CD4-positive, alpha-beta T cell treated with Interferon alpha-2 for 1 hour (primary cell): ENCODE data around the gene B9D2.
"Not testable (repeated sequence)": the region's sequence is repeated elsewhere in the genome, so short reads cannot be mapped to it uniquely, and the experiment has no call there.

Experiments used
- DNase-seq, 2 donors: peaks; one replicate each; pipeline ENCODE4 v3.0.0-alpha.2; 2020 to 2022

B9D2 gene

DNA sequence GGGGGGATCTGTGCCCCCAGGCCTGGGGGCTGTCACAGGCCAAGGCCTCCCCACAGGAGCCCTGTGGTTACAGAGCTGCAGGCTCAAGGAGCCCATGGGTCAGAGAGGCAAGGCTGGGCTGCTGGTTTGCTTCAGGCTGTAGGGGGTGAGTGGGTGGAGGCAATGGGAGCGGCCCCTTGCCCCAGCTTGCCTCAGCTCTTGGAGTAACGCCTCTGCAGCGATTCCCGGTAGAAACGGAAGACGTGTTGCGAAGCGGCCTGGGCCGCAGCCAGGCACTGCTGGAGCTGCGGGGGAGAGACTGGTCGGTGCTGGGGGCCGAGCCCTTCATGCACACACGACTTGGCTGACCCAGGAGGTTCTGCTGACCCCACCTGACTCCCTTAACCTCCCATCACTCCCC, 22.5 kb upstream of the B9D2 start:
- no peak for DNase-seq

GRCh38 chr19:41384351-41384750, 20.4 kb upstream of the B9D2 start:
- no peak for DNase-seq

- DNase-seq: not testable (repeated sequence)
Measured at GRCh38 chr19:41381536-41381935, 17.6 kb upstream of the B9D2 start.

GRCh38 chr19:41377977-41378709, 14.2 kb upstream of the B9D2 start:
- no peak for DNase-seq

GRCh38 chr19:41376998-41377365, 13.0 kb upstream of the B9D2 start:
- DNase-seq: no peak

- DNase-seq: no peak
Measured at GRCh38 chr19:41376241-41376997, 12.5 kb upstream of the B9D2 start, which contains the start of gene TMEM91. TMEM91 (plus strand) TSS chr19:41376533; CDS start chr19:41378310, 1,777 bp downstream.

DNA sequence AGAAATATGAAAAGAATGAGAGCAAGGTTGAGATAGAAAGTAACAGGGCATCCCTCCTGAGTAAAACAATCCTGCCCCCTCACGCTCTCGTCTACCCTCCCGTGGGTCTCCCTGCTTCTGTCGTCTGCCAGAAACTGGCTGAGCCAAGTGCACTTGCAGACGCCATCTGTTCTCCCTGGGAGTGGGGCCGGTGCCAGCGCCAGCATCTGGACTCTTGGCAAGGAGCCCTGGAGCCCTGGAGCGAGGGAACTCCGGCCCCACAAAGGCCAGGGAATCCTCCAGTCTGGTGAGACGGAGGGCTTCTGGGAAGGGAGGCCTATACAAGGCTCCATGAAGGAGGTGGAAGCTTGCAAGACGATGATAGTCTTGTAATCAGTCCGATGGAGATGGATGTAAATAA, 10.0 kb upstream of the B9D2 start:
- DNase-seq: no peak

DNA sequence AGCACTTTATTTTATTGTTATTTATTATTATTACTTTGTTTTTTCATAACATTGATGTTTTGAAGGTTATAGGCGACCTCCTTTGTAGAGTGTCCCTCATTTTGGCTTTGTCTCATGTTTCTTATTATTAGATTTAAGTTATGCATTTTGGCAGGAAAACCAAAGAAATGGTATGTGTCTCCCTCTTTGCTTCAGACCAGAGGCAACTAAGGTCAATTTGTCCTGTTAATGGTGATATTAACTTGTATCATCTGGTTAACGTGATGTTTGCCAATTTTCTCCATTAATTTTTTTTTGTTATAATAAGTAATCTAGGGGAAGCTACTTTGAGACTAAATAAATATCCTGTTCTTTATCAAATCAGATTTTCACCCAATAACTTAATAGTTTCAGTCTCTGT, 8.6 kb upstream of the B9D2 start:
- DNase-seq: no peak

DNA sequence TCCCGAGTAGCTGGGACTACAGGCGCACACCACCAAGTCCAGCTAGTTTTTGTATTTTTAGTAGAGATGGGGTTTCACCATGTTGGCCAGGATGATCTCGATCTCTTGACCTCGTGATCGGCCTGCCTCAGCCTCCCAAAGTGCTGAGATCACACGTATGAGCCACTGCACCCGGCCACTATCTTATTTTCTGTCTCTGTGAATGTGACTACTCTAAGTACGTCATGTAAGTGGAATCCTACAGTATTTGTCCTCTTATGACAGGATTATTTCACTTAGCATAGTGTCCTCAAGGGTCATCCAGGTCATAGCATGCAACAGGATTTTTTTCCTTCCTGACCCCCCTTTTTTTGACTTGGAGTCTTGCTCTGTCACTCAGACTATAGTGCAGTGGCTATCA, 7.6 kb upstream of the B9D2 start:
- no peak for DNase-seq

- not testable (repeated sequence) for DNase-seq
Measured at GRCh38 chr19:41371119-41371518, 7.2 kb upstream of the B9D2 start.

DNA sequence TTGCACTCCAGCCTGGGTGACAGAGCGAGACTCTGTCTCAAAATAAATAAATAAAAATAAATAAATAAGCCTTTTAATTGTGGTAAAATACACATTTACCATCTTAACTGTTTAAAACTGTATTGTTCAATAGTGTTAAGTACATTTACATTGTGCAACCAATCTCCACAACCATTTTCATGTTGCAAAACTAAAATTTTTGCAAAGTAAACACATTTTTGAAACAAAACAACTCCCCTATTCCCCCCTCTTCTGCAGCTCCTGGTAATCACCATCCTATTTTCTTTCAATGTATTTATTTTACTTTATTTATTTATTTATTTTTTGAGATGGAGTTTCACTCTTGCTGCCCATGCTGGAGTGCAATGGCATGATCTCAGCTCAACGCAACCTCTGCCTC, 5.8 kb upstream of the B9D2 start:
- no peak for DNase-seq

- no peak for DNase-seq
Measured at GRCh38 chr19:41367848-41368301, 3.9 kb upstream of the B9D2 start.

GRCh38 chr19:41366089-41366488, 2.1 kb upstream of the B9D2 start:
- no peak for DNase-seq

DNA sequence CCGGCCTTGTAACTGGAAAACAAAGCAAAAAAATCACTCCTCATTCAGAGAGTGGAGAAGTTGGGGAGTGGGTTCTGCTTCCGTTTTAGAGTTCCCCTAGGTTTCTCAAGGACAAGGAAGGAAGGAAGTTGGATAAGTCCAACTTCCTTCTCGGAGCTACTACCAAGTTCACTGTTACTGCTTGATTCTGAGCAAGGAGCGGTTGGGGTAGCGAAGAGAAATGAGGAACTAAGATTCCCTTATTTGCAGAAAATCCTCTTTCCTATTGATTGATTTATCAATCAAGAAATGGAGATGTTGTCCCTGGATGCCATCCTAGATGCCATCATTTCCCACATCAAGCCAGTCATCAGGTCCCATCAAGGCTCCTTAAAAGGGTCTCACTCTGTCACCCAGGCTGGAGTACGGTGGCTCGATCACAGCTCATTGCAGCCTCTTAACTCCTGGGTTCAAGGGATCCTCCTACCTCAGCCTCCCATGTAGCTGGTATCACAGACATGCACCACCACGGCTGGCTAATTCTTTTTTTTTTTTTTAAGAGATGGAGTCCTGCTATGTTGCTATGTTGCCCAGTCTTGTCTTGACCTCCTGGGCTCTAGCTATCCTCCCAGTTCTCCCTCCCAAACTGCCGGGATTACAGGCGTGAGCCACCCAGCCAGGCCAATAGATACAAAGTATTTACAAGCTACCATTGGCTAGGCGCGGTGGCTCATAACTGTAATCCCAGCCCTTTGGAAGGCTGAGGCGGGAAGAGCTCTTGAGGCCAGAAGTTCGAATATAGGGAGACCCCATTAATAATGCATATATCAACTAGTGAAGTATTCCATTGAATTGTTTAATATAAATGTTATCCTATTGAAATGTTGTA, 809 bp upstream of the B9D2 start:
- no peak for DNase-seq

GRCh38 chr19:41363371-41363752, 587 bp downstream of the B9D2 start:
- no peak for DNase-seq

GRCh38 chr19:41362143-41362847, 1.7 kb downstream of the B9D2 start:
- no peak for DNase-seq

DNA sequence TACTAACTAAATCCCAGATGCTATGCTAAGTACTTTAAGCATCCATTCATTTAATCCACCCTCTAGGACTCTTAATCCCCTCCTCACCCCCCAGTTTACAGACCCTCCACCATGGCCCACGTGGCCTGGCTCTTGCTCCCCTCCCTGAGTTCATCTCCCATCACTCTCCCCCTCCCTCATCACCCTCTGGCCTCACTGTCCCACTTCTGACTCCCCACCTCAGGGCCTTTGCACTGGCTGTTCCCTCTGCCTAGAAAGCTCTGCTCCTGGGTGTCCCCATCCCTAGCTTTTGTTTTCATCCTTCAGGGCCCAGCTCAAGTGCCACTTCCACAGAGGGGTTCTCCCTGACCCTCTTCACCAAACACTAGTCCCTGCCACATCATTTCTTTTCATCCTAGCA, 4.2 kb downstream of the B9D2 start:
- no peak for DNase-seq

DNA sequence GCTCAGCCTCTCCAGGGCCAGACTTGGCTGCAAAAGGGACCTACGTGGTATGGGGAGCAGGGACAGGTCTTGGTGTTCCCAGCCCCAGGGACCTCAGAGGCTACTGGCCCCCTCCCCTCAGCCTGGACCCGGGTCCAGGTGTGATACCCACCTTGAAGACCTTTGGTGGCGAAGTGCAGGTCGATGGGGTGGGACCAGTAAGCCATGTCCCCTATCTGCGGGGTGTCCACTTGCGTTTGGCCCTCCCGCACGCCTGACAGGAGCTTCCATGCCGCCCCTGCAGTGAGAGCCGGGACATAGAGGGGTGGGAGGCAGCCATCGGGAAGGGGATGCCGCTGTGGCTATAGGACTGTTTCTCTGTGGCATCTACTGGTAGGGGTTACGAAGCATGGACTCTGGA, 6.2 kb downstream of the B9D2 start:
- no peak for DNase-seq

DNA sequence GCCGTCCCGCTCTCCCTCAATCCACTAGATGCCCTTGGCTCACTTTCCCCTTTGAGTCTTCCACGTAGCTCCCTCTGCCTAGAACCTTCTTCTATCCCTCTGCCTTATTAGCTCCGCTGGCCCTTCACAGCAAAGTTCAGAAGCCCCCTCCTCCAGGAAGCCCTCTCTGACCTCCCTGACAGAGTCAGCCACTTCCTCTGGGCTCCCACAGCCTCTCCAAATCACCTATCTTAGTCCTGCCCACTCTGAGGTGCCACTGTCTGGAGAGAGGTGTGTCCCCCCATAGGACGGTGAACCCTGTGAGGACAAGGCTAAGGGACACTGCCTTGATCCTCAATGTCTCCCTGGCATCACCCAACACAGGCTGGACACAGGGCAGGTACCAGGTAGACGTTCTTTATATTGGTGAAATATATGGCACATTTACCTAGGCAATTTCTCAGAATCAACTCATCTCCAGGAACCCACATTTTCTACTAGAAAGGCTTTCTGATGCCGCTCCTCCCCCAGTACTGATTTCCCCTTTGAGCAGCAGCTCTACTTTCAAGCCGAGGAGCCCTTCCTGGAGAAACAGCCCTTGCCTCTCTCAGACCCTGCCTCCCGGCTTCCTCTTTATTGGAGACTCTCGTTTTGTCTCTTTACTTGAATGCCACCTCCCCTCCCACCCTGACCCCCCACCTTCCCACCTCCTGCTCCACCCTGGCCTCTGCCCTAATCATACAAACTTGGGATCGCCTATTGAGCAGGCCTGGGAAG, 6.8 kb downstream of the B9D2 start:
- DNase-seq: peak; percentile 69 to 81

DNA sequence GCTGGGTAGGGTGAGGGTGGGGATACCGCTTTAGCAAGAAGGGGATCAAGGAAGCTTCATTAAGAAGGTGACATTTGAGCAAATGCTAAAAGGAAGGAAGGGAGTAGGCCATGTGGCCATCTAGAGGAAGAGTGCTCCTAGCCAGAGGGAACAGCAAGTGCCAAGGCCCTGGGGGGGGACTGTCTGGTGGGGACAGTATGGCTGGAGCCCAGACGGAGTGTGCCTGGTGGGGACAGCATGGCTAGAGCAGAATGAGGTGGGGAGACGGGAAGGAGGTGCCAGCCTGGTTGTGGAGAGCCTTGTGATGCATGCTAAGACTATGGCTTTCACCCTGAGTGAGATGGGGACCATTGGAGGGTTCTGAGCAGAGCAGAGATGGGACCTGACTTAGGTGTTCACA, 8.1 kb downstream of the B9D2 start:
- DNase-seq: no peak

DNA sequence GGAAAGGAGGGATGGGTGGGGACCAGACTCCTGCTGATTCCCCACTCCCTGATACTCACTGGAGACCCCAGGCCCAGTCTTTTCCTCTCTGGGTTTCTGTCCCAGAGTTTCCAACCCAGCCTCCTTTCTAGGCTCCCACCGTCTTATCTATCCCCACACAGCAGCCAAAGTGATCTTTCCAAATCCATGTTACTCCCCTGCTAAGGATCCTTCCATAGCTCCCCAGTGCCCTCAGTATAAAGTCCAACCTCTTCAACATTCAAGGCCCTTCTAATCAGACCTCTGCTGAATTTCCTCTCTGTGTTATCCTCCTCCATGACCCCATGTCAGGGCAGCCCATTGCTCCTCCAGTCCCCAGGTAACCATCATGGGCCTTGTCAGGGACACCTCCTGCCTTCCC, 8.9 kb downstream of the B9D2 start:
- no peak for DNase-seq

GRCh38 chr19:41354343-41354953, 9.5 kb downstream of the B9D2 start:
- DNase-seq: no peak
